OCI-LY7 (cell line): ENCODE results near the gene ARAP1. TPM values are rescaled to one million over a fixed set of nuclear protein-coding genes. Genes with fewer than 3 reads are reported as not detected.

Experiments used
- BruUV-seq: library from RNA; stranded (reverse); fragments of 400-500 nt; replicated peaks from 2 replicates; lab custom pipeline; 2021; lab: Mats Ljungman, UMichigan
- CTCF ChIA-PET: fragments of 300-600 bp; sonication (Branson Sonifier 250); formaldehyde crosslinking; loops from one replicate; lab custom pipeline; 2022; ENCODE audit warnings: antibody characterized with exemption; ENCODE audit not compliant: unreplicated experiment; lab: Charles Lee
- POLR2A ChIA-PET: fragments of 300-600 bp; sonication (Branson Sonifier 250); formaldehyde crosslinking; loops from one replicate; lab custom pipeline; 2022; ENCODE audit warnings: antibody characterized with exemption; lab: Charles Lee
- DNase-seq: peaks from one replicate; pipeline ENCODE4 v3.0.0-alpha.2; 2015; ENCODE audit warnings: low spot score
- H2AFZ ChIP-seq: fragments of 200-600 bp; sonication (generic), shearing (Covaris generic); 2 replicates; pipeline ENCODE4 v1.6.1; 2014; ENCODE audit warnings: mild to moderate bottlenecking, antibody characterized with exemption, low read length, moderate library complexity
- H3K27ac ChIP-seq: fragments of 200-600 bp; sonication (generic); 2 replicates; pipeline ENCODE4 v1.5.1; 2014; ENCODE audit warnings: mixed run types, low read depth, mild to moderate bottlenecking, moderate library complexity, low read length, inconsistent platforms; ENCODE audit not compliant: poor library complexity, severe bottlenecking
- H3K36me3 ChIP-seq: fragments of 200-600 bp; sonication (generic); 2 replicates; pipeline ENCODE4 v1.6.1; 2014; ENCODE audit warnings: mild to moderate bottlenecking, antibody characterized with exemption, low read length, moderate library complexity, mixed read lengths; ENCODE audit not compliant: insufficient read depth
- H3K4me1 ChIP-seq: fragments of 200-600 bp; sonication (generic); 2 replicates; pipeline ENCODE4 v1.5.1; 2014; ENCODE audit warnings: mild to moderate bottlenecking, low read length; ENCODE audit not compliant: insufficient read depth, poor library complexity, severe bottlenecking
- H3K4me2 ChIP-seq: fragments of 200-600 bp; sonication (generic); 2 replicates; pipeline ENCODE4 v1.6.1; 2014; ENCODE audit warnings: mild to moderate bottlenecking, low read length
- H3K4me3 ChIP-seq: fragments of 200-600 bp; sonication (generic); 2 replicates; pipeline ENCODE4 v1.5.1; 2014; ENCODE audit warnings: mild to moderate bottlenecking, low read depth, low read length; ENCODE audit not compliant: poor library complexity, severe bottlenecking
- H3K79me2 ChIP-seq: fragments of 200-600 bp; sonication (generic); 2 replicates; pipeline ENCODE4 v1.6.1; 2016; ENCODE audit warnings: low read depth, mild to moderate bottlenecking, low read length, moderate library complexity, mixed read lengths; ENCODE audit not compliant: insufficient read depth
- H3K9me2 ChIP-seq: fragments of 200-600 bp; sonication (generic); 2 replicates; pipeline ENCODE4 v1.6.1; 2016; ENCODE audit warnings: mild to moderate bottlenecking, low read length, mixed read lengths; ENCODE audit not compliant: insufficient read depth
- H3K9me3 ChIP-seq: fragments of 200-600 bp; sonication (generic); 2 replicates; pipeline ENCODE4 v1.6.1; 2014; ENCODE audit warnings: mild to moderate bottlenecking, mixed run types, low read length, mixed read lengths
- H4K20me1 ChIP-seq: fragments of 200-600 bp; sonication (generic); 2 replicates; pipeline ENCODE4 v1.6.1; 2014; ENCODE audit warnings: mild to moderate bottlenecking, antibody characterized with exemption, low read length, moderate library complexity, mixed read lengths; ENCODE audit not compliant: insufficient read depth
- EZH2phosphoT487 ChIP-seq: fragments of 200-600 bp; sonication (generic); IDR thresholded peaks from 2 replicates; pipeline ENCODE4 v1.6.1; 2018; ENCODE audit warnings: low read depth, borderline replicate concordance, mild to moderate bottlenecking, mixed run types, antibody characterized with exemption, low read length, moderate library complexity, mixed read lengths
- intact Hi-C: fragments of 100-400 bp; cut with micrococcal nuclease; formaldehyde crosslinking; loops from one replicate; pipeline ENCODE4 v1.10.0; 2022; ENCODE audit not compliant: unreplicated experiment
- total RNA-seq, 2 experiments: library from RNA; depleted of rRNA in 1 of 2; stranded (reverse); fragments of >200 nt in 1 of 2; shearing (Covaris generic) in 1 of 2; gene quantifications; 2 replicates each; pipeline ENCODE4 v1.2.3, GENCODE V29; 2014 to 2022
- TF ChIP-seq, protein P1 (sequence below): fragments of 200-600 bp; sonication (generic); conservative IDR thresholded peaks from 2 replicates; pipeline ENCODE4 v1.5.1; 2014; ENCODE audit warnings: mild to moderate bottlenecking, antibody characterized with exemption, low read length, moderate library complexity, mixed read lengths

ARAP1 gene
- total RNA-seq, 2 experiments from 2014 or later: 65.6 to 106 TPM

DNA sequence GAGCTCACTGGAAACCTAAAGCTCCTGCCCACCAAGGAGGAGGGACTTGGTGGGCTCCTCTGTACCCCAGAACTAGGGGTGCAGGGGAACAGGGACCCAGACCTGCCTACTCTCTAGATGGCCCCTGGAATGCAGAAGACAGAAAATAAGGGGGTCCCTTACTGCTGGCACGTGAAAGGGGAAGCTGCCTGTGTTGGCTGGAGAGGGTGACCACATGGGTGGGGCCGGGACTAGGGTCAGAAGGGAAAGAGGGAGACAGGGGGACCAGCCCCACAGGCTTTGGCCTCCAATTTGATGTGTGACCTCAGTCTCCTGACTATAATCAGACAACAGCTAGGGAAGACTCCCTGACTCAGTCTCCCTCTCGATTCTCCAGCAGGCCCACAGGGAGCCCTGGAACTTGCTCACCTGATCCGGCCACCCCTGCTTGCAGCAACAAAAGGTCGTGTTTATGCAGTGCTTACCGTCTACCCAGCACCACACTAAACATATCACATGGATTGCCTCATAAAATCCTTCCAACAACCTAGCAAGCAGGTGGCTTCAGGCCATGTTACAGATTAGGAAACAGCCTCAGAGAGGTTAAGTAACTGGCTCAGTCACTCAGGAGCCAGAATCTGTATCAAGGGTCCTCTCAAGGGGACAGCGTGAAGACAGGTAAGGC is 10.2 kb downstream of the ARAP1 start:
- Histone ChIP-seq H3K36me3 (no peaks in the 10 kb centered on the region; the same call in 1 of the 2 replicates), H2AFZ (no peak overlapping the region), H3K9me3 (no peaks in the 10 kb centered on the region), H3K4me1 (peaks cover 80% of the 10 kb centered on the region), H3K4me3 (no peak overlapping the region), H3K27ac (peak overlapping the region; percentile 63), H4K20me1 (no peaks in the 10 kb centered on the region), H3K79me2 (peaks cover 13% of the 10 kb centered on the region; the same call in 1 of the 2 replicates), H3K9me2 (no peaks in the 10 kb centered on the region), H3K4me2 (peak overlapping the region; percentile 81; the same call in 1 of the 2 replicates)
- ChIA-PET POLR2A (interaction anchor here (1.5 kb wide), 1 partner anchor 52 kb away, joined by 8 read pairs; the partner anchor contains the start of gene STARD10), CTCF (interaction anchor here (0.6 to 0.9 kb wide), 2 partner anchors 10 to 14 kb away, joined by 3 read pairs; no protein-coding TSS in a partner anchor)
- no peak for DNase-seq
- no peak for TF ChIP-seq EZH2phosphoT487
- TF ChIP-seq, protein P1, sequence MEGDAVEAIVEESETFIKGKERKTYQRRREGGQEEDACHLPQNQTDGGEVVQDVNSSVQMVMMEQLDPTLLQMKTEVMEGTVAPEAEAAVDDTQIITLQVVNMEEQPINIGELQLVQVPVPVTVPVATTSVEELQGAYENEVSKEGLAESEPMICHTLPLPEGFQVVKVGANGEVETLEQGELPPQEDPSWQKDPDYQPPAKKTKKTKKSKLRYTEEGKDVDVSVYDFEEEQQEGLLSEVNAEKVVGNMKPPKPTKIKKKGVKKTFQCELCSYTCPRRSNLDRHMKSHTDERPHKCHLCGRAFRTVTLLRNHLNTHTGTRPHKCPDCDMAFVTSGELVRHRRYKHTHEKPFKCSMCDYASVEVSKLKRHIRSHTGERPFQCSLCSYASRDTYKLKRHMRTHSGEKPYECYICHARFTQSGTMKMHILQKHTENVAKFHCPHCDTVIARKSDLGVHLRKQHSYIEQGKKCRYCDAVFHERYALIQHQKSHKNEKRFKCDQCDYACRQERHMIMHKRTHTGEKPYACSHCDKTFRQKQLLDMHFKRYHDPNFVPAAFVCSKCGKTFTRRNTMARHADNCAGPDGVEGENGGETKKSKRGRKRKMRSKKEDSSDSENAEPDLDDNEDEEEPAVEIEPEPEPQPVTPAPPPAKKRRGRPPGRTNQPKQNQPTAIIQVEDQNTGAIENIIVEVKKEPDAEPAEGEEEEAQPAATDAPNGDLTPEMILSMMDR: no peak
- intact Hi-C loops: no loop called here
- BruUV-seq: no TSS peak

DNA sequence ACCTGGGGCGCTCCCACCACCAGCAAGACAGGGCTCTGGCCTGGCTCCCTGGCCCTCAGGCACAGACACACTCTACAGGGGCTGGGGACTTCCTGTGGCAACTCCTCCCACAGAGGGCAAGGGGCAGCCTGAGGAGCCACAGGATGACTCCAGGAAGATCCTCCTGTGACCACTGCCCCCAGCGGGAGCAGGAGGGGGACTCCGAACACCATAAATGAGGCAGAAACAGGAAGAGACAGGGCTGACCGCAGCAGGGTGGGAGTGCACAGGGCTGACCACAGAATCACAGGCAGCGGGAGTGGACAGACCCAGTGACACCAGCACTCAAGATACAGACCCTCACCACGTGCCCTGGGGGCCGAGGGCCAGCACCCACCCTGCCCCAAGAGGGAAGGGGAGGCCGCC is 10.8 kb downstream of the ARAP1 start:
- no peaks in the 10 kb centered on the region for H4K20me1 ChIP-seq
- CTCF ChIA-PET: interaction anchor here (0.6 to 0.9 kb wide), 2 partner anchors 9 to 13 kb away, joined by 3 read pairs; no protein-coding TSS in a partner anchor
- H3K4me1 ChIP-seq: peaks cover 86% of the 10 kb centered on the region
- H3K4me2 ChIP-seq: peak overlapping the region; percentile 81
- intact Hi-C loops: no loop called here
- H3K79me2 ChIP-seq: peaks cover 16% of the 10 kb centered on the region; the same call in 1 of the 2 replicates
- H3K9me3 ChIP-seq: no peaks in the 10 kb centered on the region
- POLR2A ChIA-PET: interaction anchor here (1.0 to 1.5 kb wide), 3 partner anchors 18 to 72 kb away, joined by 3 to 8 read pairs (median 3); partner anchors contain the start of gene STARD10
- no peaks in the 10 kb centered on the region for H3K9me2 ChIP-seq
- TF ChIP-seq, protein P1: no peak
- TF ChIP-seq EZH2phosphoT487: no peak
- H3K36me3 ChIP-seq: no peaks in the 10 kb centered on the region; the same call in 1 of the 2 replicates
- no peak overlapping the region for H3K4me3 ChIP-seq
- H3K27ac ChIP-seq: peak overlapping the region; percentile 63
- BruUV-seq: no TSS peak
- no peak overlapping the region for H2AFZ ChIP-seq
- DNase-seq: peak; percentile 37
